OCI-LY1 (cell line): ENCODE measurements around the gene TEX9.

Experiments used
- H2AFZ ChIP-seq: fragments of 200-600 bp; sonication (generic), shearing (Covaris generic); 2 replicates; pipeline ENCODE4 v1.6.0; 2014; ENCODE audit warnings: antibody characterized with exemption, mild to moderate bottlenecking, low read length
- H3F3A ChIP-seq: fragments of 200-600 bp; sonication (generic), shearing (Covaris generic); 2 replicates; pipeline ENCODE4 v1.6.0; 2014; ENCODE audit warnings: mild to moderate bottlenecking, antibody characterized with exemption, low read length, moderate library complexity; ENCODE audit not compliant: insufficient read depth
- H3K27ac ChIP-seq: fragments of 200-600 bp; sonication (generic); 2 replicates; pipeline ENCODE4 v1.5.1; 2014; ENCODE audit warnings: low read length, mixed run types, mild to moderate bottlenecking, low read depth; ENCODE audit not compliant: poor library complexity, severe bottlenecking
- H3K27me3 ChIP-seq: fragments of 200-600 bp; sonication (generic); 2 replicates; pipeline ENCODE4 v1.6.0; 2014; ENCODE audit warnings: antibody characterized with exemption, mild to moderate bottlenecking, low read length, moderate library complexity; ENCODE audit not compliant: insufficient read depth
- H3K36me3 ChIP-seq: fragments of 200-600 bp; sonication (generic); 2 replicates; pipeline ENCODE4 v1.6.1; 2014; ENCODE audit warnings: mild to moderate bottlenecking, antibody characterized with exemption, low read length, moderate library complexity, mixed read lengths; ENCODE audit not compliant: insufficient read depth
- H3K4me1 ChIP-seq: fragments of 200-600 bp; sonication (generic); 2 replicates; pipeline ENCODE4 v1.5.1; 2014; ENCODE audit warnings: mild to moderate bottlenecking, low read length, moderate library complexity; ENCODE audit not compliant: insufficient read depth, severe bottlenecking
- H3K4me2 ChIP-seq: fragments of 200-600 bp; sonication (generic), shearing (Covaris generic); 2 replicates; pipeline ENCODE4 v1.6.1; 2014; ENCODE audit warnings: low read length
- H3K4me3 ChIP-seq: fragments of 200-600 bp; sonication (generic); 2 replicates; pipeline ENCODE4 v1.5.1; 2014; ENCODE audit warnings: low read length, low read depth, mild to moderate bottlenecking, mixed read lengths; ENCODE audit not compliant: poor library complexity, severe bottlenecking
- H3K79me2 ChIP-seq: fragments of 200-600 bp; shearing (Covaris generic); 2 replicates; pipeline ENCODE4 v1.6.1; 2016; ENCODE audit warnings: mixed run types, low read length, mixed read lengths; ENCODE audit not compliant: insufficient read depth
- H3K9ac ChIP-seq: fragments of 200-600 bp; sonication (generic), shearing (Covaris generic); 2 replicates; pipeline ENCODE4 v1.6.1; 2014; ENCODE audit warnings: mild to moderate bottlenecking, low read length, mixed read lengths
- H3K9me2 ChIP-seq: fragments of 200-600 bp; sonication (generic), shearing (Covaris generic); 2 replicates; pipeline ENCODE4 v1.6.1; 2014; ENCODE audit warnings: low read depth, mild to moderate bottlenecking, low read length, mixed read lengths
- H3K9me3 ChIP-seq: fragments of 200-600 bp; shearing (Covaris generic); 2 replicates; pipeline ENCODE4 v1.6.1; 2014; ENCODE audit warnings: low read length, mixed read lengths
- H4K20me1 ChIP-seq: fragments of 200-600 bp; sonication (generic), shearing (Covaris generic); 2 replicates; pipeline ENCODE4 v1.6.0; 2016; ENCODE audit warnings: mild to moderate bottlenecking, low read length; ENCODE audit not compliant: insufficient read depth
- EZH2 ChIP-seq: fragments of 200-600 bp; sonication (generic), shearing (Covaris generic); IDR thresholded peaks from 2 replicates; pipeline ENCODE4 v1.8.0; 2017; ENCODE audit warnings: borderline replicate concordance, mixed run types, mild to moderate bottlenecking, antibody characterized with exemption, low read length, moderate library complexity, mixed read lengths
- TF ChIP-seq, protein P1 (sequence below): fragments of 200-600 bp; sonication (generic), shearing (Covaris generic); IDR thresholded peaks from 2 replicates; pipeline ENCODE4 v1.5.1; 2017; ENCODE audit warnings: mild to moderate bottlenecking, antibody characterized with exemption, low read length, moderate library complexity, mixed read lengths

TEX9 gene

GRCh38 chr15:56475351-56475750 is 110.1 kb downstream of the TEX9 start:
- Histone ChIP-seq H3F3A (no peaks in the 10 kb centered on the region), H3K36me3 (no peaks in the 10 kb centered on the region; the same call in 1 of the 2 replicates), H3K79me2 (no peaks in the 10 kb centered on the region)

More at GRCh38 chr15:56475351-56475750, 110.1 kb downstream of the TEX9 start:
- no peaks in the 10 kb centered on the region for H3K9me3 ChIP-seq
- no peaks in the 10 kb centered on the region for H4K20me1 ChIP-seq
- no peaks in the 10 kb centered on the region for H3K4me1 ChIP-seq
- H3K27ac ChIP-seq, result no peak overlapping the region
- no peak overlapping the region for H2AFZ ChIP-seq
- no peak overlapping the region for H3K9ac ChIP-seq
- H3K4me2 ChIP-seq, result no peak overlapping the region
- H3K27me3 ChIP-seq, result no peaks in the 10 kb centered on the region
- no peaks in the 10 kb centered on the region for H3K9me2 ChIP-seq
- no peak overlapping the region for H3K4me3 ChIP-seq
- TF ChIP-seq, protein P1, sequence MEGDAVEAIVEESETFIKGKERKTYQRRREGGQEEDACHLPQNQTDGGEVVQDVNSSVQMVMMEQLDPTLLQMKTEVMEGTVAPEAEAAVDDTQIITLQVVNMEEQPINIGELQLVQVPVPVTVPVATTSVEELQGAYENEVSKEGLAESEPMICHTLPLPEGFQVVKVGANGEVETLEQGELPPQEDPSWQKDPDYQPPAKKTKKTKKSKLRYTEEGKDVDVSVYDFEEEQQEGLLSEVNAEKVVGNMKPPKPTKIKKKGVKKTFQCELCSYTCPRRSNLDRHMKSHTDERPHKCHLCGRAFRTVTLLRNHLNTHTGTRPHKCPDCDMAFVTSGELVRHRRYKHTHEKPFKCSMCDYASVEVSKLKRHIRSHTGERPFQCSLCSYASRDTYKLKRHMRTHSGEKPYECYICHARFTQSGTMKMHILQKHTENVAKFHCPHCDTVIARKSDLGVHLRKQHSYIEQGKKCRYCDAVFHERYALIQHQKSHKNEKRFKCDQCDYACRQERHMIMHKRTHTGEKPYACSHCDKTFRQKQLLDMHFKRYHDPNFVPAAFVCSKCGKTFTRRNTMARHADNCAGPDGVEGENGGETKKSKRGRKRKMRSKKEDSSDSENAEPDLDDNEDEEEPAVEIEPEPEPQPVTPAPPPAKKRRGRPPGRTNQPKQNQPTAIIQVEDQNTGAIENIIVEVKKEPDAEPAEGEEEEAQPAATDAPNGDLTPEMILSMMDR, result no peak
- no peak for TF ChIP-seq EZH2
